H1 (cell line): ENCODE results near the gene GLMP. TPM values are rescaled to one million over a fixed set of nuclear protein-coding genes. Genes with fewer than 3 reads are reported as not detected.

ENCODE experiments used
- CTCF ChIA-PET: fragments of 300-600 bp; sonication (Branson Sonifier 250); formaldehyde crosslinking; loops from one replicate; lab custom pipeline; 2021; ENCODE audit not compliant: partially characterized antibody; lab: Charles Lee
- POLR2A ChIA-PET: fragments of 300-600 bp; sonication (Branson Sonifier 250); formaldehyde crosslinking; loops from one replicate; lab custom pipeline; 2021; ENCODE audit warnings: inconsistent platforms; ENCODE audit not compliant: partially characterized antibody; lab: Charles Lee
- DNase-seq, 2 experiments: peaks; one replicate each; pipeline versions ENCODE4 v3.0.0 to v3.0.0-alpha.2; 2010 to 2022; ENCODE audit warnings: low spot score in 2 of 2, low read depth in 1 of 2, mixed read lengths in 1 of 2
- FAIRE-seq: peaks from 2 replicates; lab custom pipeline; 2011; peaks lifted over from hg19 to GRCh38; lab: Jason Lieb, UNC
- H2AFZ ChIP-seq: 2 replicates; pipeline ENCODE4 v1.8.1; 2012; ENCODE audit warnings: low read length, inconsistent platforms
- H2AK5ac ChIP-seq: 2 replicates; pipeline ENCODE4 v1.6.1; 2013; ENCODE audit warnings: low read depth, low read length
- H2BK120ac ChIP-seq: replicated peaks from 2 replicates; pipeline ENCODE3; 2013; ENCODE audit warnings: low read depth, low read length, inconsistent platforms
- H2BK12ac ChIP-seq: 2 replicates; pipeline ENCODE4 v1.6.1; 2013; ENCODE audit warnings: low read depth, low read length
- H2BK15ac ChIP-seq: 2 replicates; pipeline ENCODE4 v1.6.1; 2013; ENCODE audit warnings: low read length
- H2BK20ac ChIP-seq: 2 replicates; pipeline ENCODE4 v1.6.1; 2013; ENCODE audit warnings: low read length
- H2BK5ac ChIP-seq: 2 replicates; pipeline ENCODE4 v1.6.1; 2013; ENCODE audit warnings: low read depth, low read length
- H3K14ac ChIP-seq: 2 replicates; pipeline ENCODE4 v1.6.1; 2013; ENCODE audit warnings: inconsistent platforms; ENCODE audit not compliant: insufficient read length
- H3K18ac ChIP-seq: 2 replicates; pipeline ENCODE4 v1.6.1; 2013; ENCODE audit warnings: low read length; ENCODE audit errors: extremely low read depth
- H3K23ac ChIP-seq: 2 replicates; pipeline ENCODE4 v1.6.1; 2013; ENCODE audit warnings: inconsistent platforms; ENCODE audit not compliant: insufficient read length
- H3K23me2 ChIP-seq: 2 replicates; pipeline ENCODE4 v1.6.1; 2013; ENCODE audit warnings: low read depth, low read length
- H3K27ac ChIP-seq: 2 replicates; pipeline ENCODE4 v1.6.1; 2011; ENCODE audit warnings: low read depth, low read length, inconsistent platforms
- H3K27me3 ChIP-seq, 4 experiments: replicated peaks in 1 of 4; 1 replicate in 1 of 4; 2 replicates in 3 of 4; pipeline versions ENCODE4 v1.6.1 to v1.8.1; 2011 to 2013; ENCODE audit warnings: low read length in 3 of 4, mild to moderate bottlenecking in 3 of 4, inconsistent platforms in 2 of 4, mixed read lengths in 2 of 4, moderate library complexity in 1 of 4; ENCODE audit not compliant: control insufficient read depth in 3 of 4, insufficient read depth in 3 of 4; ENCODE audit errors: extremely low read depth in 1 of 4
- H3K36me3 ChIP-seq, 4 experiments: 2 replicates each; pipeline versions ENCODE4 v1.6.1 to v1.8.1; 2011 to 2013; ENCODE audit warnings: mild to moderate bottlenecking in 4 of 4, low read length in 3 of 4, moderate library complexity in 2 of 4, control low read depth in 1 of 4, inconsistent platforms in 1 of 4; ENCODE audit not compliant: insufficient read depth in 4 of 4, control insufficient read depth in 2 of 4
- H3K4ac ChIP-seq: replicated peaks from 2 replicates; pipeline ENCODE3; 2013; ENCODE audit warnings: low read length, low read depth, mixed read lengths, inconsistent platforms; ENCODE audit not compliant: insufficient read length
- H3K4me1 ChIP-seq, 4 experiments: replicated peaks in 1 of 4; 1 replicate in 1 of 4; 2 replicates in 3 of 4; pipeline versions ENCODE4 v1.6.1 to v1.8.1; 2011 to 2013; ENCODE audit warnings: low read length in 3 of 4, inconsistent platforms in 2 of 4, mixed read lengths in 1 of 4; ENCODE audit not compliant: insufficient read depth in 4 of 4, control insufficient read depth in 3 of 4
- H3K4me2 ChIP-seq, 2 experiments: 2 replicates each; pipeline versions ENCODE4 v1.6.1 to v1.8.1; 2011 to 2013; ENCODE audit warnings: low read depth in 2 of 2, low read length in 2 of 2, control low read depth in 1 of 2, inconsistent platforms in 1 of 2, mild to moderate bottlenecking in 1 of 2; ENCODE audit not compliant: insufficient read depth in 1 of 2
- H3K4me3 ChIP-seq, 4 experiments: fragments of 200-600, 300-600 bp in 1 of 4; sonication (generic), shearing (Covaris generic), sonication (Bioruptor Twin) in 1 of 4; 2 replicates each; pipeline versions ENCODE4 v1.5.1 to v1.8.1; 2011 to 2016; ENCODE audit warnings: low read length in 4 of 4, low read depth in 3 of 4, control low read depth in 2 of 4, inconsistent platforms in 2 of 4, mild to moderate bottlenecking in 2 of 4, mixed read lengths in 1 of 4, moderate library complexity in 1 of 4; ENCODE audit not compliant: insufficient read depth in 2 of 4; ENCODE audit errors: extremely low read depth in 1 of 4
- H3K56ac ChIP-seq: replicated peaks from 2 replicates; pipeline ENCODE3; 2013; ENCODE audit warnings: low read depth, mild to moderate bottlenecking, mixed read lengths, low read length, inconsistent platforms; ENCODE audit not compliant: insufficient read length
- H3K79me1 ChIP-seq: 2 replicates; pipeline ENCODE4 v1.6.1; 2013; ENCODE audit warnings: low read depth, low read length, control low read depth
- H3K79me2 ChIP-seq, 2 experiments: 2 replicates each; pipeline versions ENCODE4 v1.6.1 to v1.8.1; 2012 to 2013; ENCODE audit warnings: low read length in 2 of 2, mild to moderate bottlenecking in 2 of 2, inconsistent platforms in 1 of 2; ENCODE audit not compliant: insufficient read depth in 2 of 2, control insufficient read depth in 1 of 2
- H3K9ac ChIP-seq, 4 experiments: replicated peaks in 1 of 4; 1 replicate in 1 of 4; 2 replicates in 3 of 4; pipeline versions ENCODE4 v1.6.1 to v1.8.1; 2011 to 2013; ENCODE audit warnings: low read depth in 3 of 4, low read length in 3 of 4, control low read depth in 2 of 4, mild to moderate bottlenecking in 2 of 4, moderate library complexity in 2 of 4, inconsistent platforms in 1 of 4; ENCODE audit errors: extremely low read depth in 1 of 4
- H3K9me3 ChIP-seq, 2 experiments: 2 replicates each; pipeline versions ENCODE4 v1.6.1 to v1.8.1; 2012 to 2013; ENCODE audit warnings: mild to moderate bottlenecking in 2 of 2, moderate library complexity in 2 of 2, control low read depth in 1 of 2, inconsistent platforms in 1 of 2, low read depth in 1 of 2, low read length in 1 of 2, mixed read lengths in 1 of 2; ENCODE audit not compliant: insufficient read depth in 2 of 2
- H4K20me1 ChIP-seq, 2 experiments: replicated peaks in 1 of 2; 2 replicates each; pipeline versions ENCODE3 to v1.8.1; 2011 to 2013; ENCODE audit warnings: inconsistent platforms in 2 of 2, low read length in 2 of 2, mild to moderate bottlenecking in 1 of 2; ENCODE audit not compliant: insufficient read depth in 2 of 2, control insufficient read depth in 1 of 2
- H4K5ac ChIP-seq: 2 replicates; pipeline ENCODE4 v1.6.1; 2013; ENCODE audit warnings: low read length, low read depth, mixed read lengths, inconsistent platforms; ENCODE audit not compliant: insufficient read length
- H4K8ac ChIP-seq: 2 replicates; pipeline ENCODE4 v1.8.0; 2013; ENCODE audit warnings: mild to moderate bottlenecking, moderate library complexity, low read length, inconsistent platforms; ENCODE audit not compliant: insufficient read depth; ENCODE audit errors: extremely low read depth
- H4K91ac ChIP-seq: replicated peaks from 2 replicates; pipeline ENCODE3; 2013; ENCODE audit warnings: low read length, mixed read lengths, inconsistent platforms; ENCODE audit not compliant: insufficient read length
- HDAC6 ChIP-seq: IDR thresholded peaks from one replicate; pipeline ENCODE4 v1.7.1; 2012; ENCODE audit warnings: low read depth, mild to moderate bottlenecking, inconsistent platforms, low read length, moderate library complexity
- SP4 ChIP-seq: IDR thresholded peaks from 2 replicates; pipeline ENCODE4 v1.6.1; 2012; ENCODE audit warnings: low read length, inconsistent platforms
- TCF12 ChIP-seq: IDR thresholded peaks from 2 replicates; pipeline ENCODE4 v1.6.1; 2011; ENCODE audit warnings: low read depth, mild to moderate bottlenecking, low read length
- polyA plus RNA-seq, 7 experiments: library from polyadenylated mRNA; depleted of rRNA in 3 of 7; stranded (reverse) in 5 of 7; unstranded in 2 of 7; fragments of >200 nt in 5 of 7; fragments of 200-250 nt in 2 of 7; gene quantifications; 1 replicate in 5 of 7; 2 replicates in 1 of 7; 4 replicates in 1 of 7; pipeline versions ENCODE4 v1.2.1 to v1.2.3, GENCODE V29; 2011 to 2013; ENCODE audit warnings: missing spikeins in 2 of 7, mixed read lengths in 2 of 7
- total RNA-seq: library from RNA; stranded (reverse); fragmentation: NEBNext Ultra II Directional; extraction: Animal tissue kit (Norgen Biotek cat#: 25700); gene quantifications from 2 replicates; pipeline ENCODE4 v1.2.1, GENCODE V29; 2021

Gene GLMP
- total and polyA plus RNA-seq, 2 of the 8 experiments (the other 6 are each of a cell fraction or from before 2014, with no cell fraction given), result 48.1 to 59.5 TPM

DNA sequence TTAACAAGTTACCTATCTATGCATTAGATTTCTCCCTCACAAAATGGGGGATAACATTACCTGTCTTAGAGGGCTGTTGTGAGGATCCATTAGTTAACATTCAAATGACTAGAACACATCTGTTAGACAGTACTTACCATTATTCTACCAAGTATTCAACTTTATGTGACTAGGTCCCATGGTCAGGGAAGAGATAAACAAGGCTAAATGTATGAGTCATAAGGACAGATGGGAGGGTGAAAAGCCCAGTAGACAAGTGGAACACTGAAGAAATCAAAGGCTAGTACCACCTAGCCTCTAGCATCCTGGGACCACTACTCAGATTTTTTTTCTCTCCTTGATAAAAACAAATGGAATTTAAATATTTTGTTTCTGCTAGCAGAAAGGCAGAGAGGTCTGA, 12.6 kb upstream of the GLMP start:
- ChIA-PET CTCF (interaction anchor here (0.6 to 4.5 kb wide), 3 partner anchors 10 to 52 kb away, joined by 4 to 30 read pairs (median 5); no protein-coding TSS in a partner anchor), POLR2A (interaction anchor here (1.0 to 16.5 kb wide), 5 partner anchors 10 to 29 kb away, joined by 3 to 221 read pairs (median 8); partner anchors contain the start of genes SMG5 and TMEM79)
- no peak overlapping the region for H3K9ac ChIP-seq
- H2BK5ac ChIP-seq, result no peak overlapping the region
- no peak overlapping the region for H3K4me2 ChIP-seq
- no peaks in the 10 kb centered on the region for H3K79me2 ChIP-seq
- H2BK12ac ChIP-seq, result no peak overlapping the region
- no peaks in the 10 kb centered on the region for H3K9me3 ChIP-seq
- no peak overlapping the region for H4K8ac ChIP-seq
- no peaks in the 10 kb centered on the region for H3K4me1 ChIP-seq
- no peak overlapping the region for H3K4me3 ChIP-seq
- H2AFZ ChIP-seq, result no peak overlapping the region
- H2BK20ac ChIP-seq, result no peak overlapping the region
- H3K56ac ChIP-seq, result no peak overlapping the region
- H2AK5ac ChIP-seq, result no peak overlapping the region
- H3K23ac ChIP-seq, result no peak overlapping the region
- H3K36me3 ChIP-seq, result peaks cover 27 to 72% (median 56%) of the 10 kb centered on the region in 4 experiments
- no peaks in the 10 kb centered on the region for H3K79me1 ChIP-seq
- H3K27me3 ChIP-seq, result no peaks in the 10 kb centered on the region
- H2BK120ac ChIP-seq, result no peak overlapping the region
- no peak overlapping the region for H3K18ac ChIP-seq
- H3K4ac ChIP-seq, result no peak overlapping the region
- DNase-seq, result no peak
- peaks cover 0 to 5% of the 10 kb centered on the region in 2 experiments for H4K20me1 ChIP-seq
- no peak overlapping the region for H2BK15ac ChIP-seq
- no peak overlapping the region for H4K5ac ChIP-seq
- H3K27ac ChIP-seq, result no peak overlapping the region
- no peaks in the 10 kb centered on the region for H3K23me2 ChIP-seq
- H4K91ac ChIP-seq, result no peak overlapping the region
- FAIRE-seq, result no peak
- no peak overlapping the region for H3K14ac ChIP-seq
- TF ChIP-seq HDAC6 (no peak), TCF12 (no peak), SP4 (no peak)
